Measurements from ENCODE around the gene SPRY4. TPM values are rescaled to one million over a fixed set of nuclear protein-coding genes. Genes with fewer than 3 reads are reported as not detected.
A peak's percentile ranks its signal among the peaks of the same experiment; 100 is the strongest.

Gene SPRY4
- total and polyA plus RNA-seq, 2 of the 8 experiments (the other 6 are each of a cell fraction or from before 2014, with no cell fraction given): 59.1 to 113 TPM

DNA sequence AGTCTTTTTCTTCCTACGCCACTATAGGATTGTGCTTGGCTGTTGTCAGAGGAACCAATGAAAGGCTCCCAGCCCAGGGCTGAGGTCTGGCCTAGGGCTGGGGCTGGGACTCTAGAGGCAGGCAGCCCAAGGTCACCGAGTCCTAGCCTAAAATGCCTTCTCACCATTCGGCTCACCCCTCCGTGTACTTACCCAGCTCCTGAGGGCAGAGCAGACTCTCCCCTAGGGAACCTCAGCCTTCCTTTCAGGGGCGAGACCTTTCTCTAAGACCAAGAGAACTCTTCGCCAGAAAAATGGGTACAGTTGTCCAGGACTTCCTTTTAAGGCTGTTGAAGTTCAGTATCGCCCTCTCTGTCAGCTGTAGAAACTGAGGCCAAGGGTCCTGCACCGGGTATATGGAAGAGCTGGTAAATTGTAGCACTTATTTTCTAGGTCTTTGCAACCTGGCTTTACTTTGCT is 1.7 kb upstream of the SPRY4 start:
- Histone ChIP-seq H3K79me2 (ENCODE audit: control insufficient read depth in 1 of 2, insufficient read depth in 2 of 2, low read length in 2 of 2) (peaks cover 31 to 55% of the 10 kb centered on the region in 2 experiments), H3K56ac (replicated peaks; ENCODE audit: insufficient read length, low read depth, low read length) (peak overlapping the region; percentile 97), H3K79me1 (ENCODE audit: low read depth, low read length) (no peaks in the 10 kb centered on the region; the same call in none of the 2 replicates), H3K36me3 (ENCODE audit: control insufficient read depth in 2 of 4, insufficient read depth in 4 of 4, low read length in 3 of 4) (no peaks in the 10 kb centered on the region), H3K27me3 (replicated peaks in 1 of 4; ENCODE audit: control insufficient read depth in 3 of 4, extremely low read depth in 1 of 4, insufficient read depth in 3 of 4, low read length in 3 of 4) (peaks cover 0 to 5% (median 0%) of the 10 kb centered on the region in 4 experiments; a peak in 2 of 7 replicates), H3K18ac (ENCODE audit: extremely low read depth, low read length) (peak overlapping the region; percentile 99), H3K9ac (replicated peaks in 1 of 4; ENCODE audit: extremely low read depth in 1 of 4, low read depth in 3 of 4, low read length in 3 of 4) (peak overlapping the region; percentile 72 to 81 (median 74)), H3K4me3 (ENCODE audit: extremely low read depth in 1 of 4, insufficient read depth in 2 of 4, low read depth in 3 of 4, low read length in 4 of 4) (peak overlapping the region; percentile 51 to 95 (median 90)), H4K20me1 (replicated peaks in 1 of 2; ENCODE audit: control insufficient read depth in 1 of 2, insufficient read depth in 2 of 2, low read length in 2 of 2) (peaks cover 12 to 18% of the 10 kb centered on the region in 2 experiments), H3K27ac (ENCODE audit: low read depth, low read length) (peak overlapping the region; percentile 90), H4K91ac (replicated peaks; ENCODE audit: insufficient read length, low read length) (peak overlapping the region; percentile 97), H2BK120ac (replicated peaks; ENCODE audit: low read depth, low read length) (peak overlapping the region; percentile 89), H2AFZ (ENCODE audit: low read length) (no peak overlapping the region), H3K9me3 (ENCODE audit: insufficient read depth in 2 of 2, low read depth in 1 of 2, low read length in 1 of 2) (no peaks in the 10 kb centered on the region), H2BK20ac (ENCODE audit: low read length) (peak overlapping the region; percentile 82), H3K4me1 (replicated peaks in 1 of 4; ENCODE audit: control insufficient read depth in 3 of 4, insufficient read depth in 4 of 4, low read length in 3 of 4) (peaks cover 12 to 21% (median 16%) of the 10 kb centered on the region in 4 experiments; a peak in 6 of 7 replicates), H3K4ac (replicated peaks; ENCODE audit: insufficient read length, low read depth, low read length) (peak overlapping the region; percentile 92), H3K14ac (ENCODE audit: insufficient read length) (peak overlapping the region; percentile 50), H3K23ac (ENCODE audit: insufficient read length) (no peak overlapping the region), H3K23me2 (ENCODE audit: low read depth, low read length) (peaks cover 18% of the 10 kb centered on the region), H2BK5ac (ENCODE audit: low read depth, low read length) (peak overlapping the region; percentile 99), H4K5ac (ENCODE audit: insufficient read length, low read depth, low read length) (peak overlapping the region; percentile 93), H4K8ac (ENCODE audit: extremely low read depth, insufficient read depth, low read length) (peak overlapping the region; percentile 91; the same call in 1 of the 2 replicates), H2AK5ac (ENCODE audit: low read depth, low read length) (no peak overlapping the region; the same call in 1 of the 2 replicates), H2BK12ac (ENCODE audit: low read depth, low read length) (peak overlapping the region; percentile 96), H3K4me2 (ENCODE audit: insufficient read depth in 1 of 2, low read depth in 2 of 2, low read length in 2 of 2) (peak overlapping the region; percentile 95 to 97), H2BK15ac (ENCODE audit: low read length) (peak overlapping the region; percentile 36; the same call in 1 of the 2 replicates)
- 6% methylated on average over 8 of the region's 8 CpGs; no CpG with 5 or more reads in 1 of the 2 experiments for WGBS, 2 experiments (ENCODE audit: extremely low coverage in 1 of 2, insufficient coverage in 1 of 2, insufficient read length in 1 of 2, insufficient replicate concordance in 2 of 2, low coverage in 1 of 2, low lambda C conversion rate in 2 of 2, missing lambda C conversion rate in 1 of 2)
- TF ChIP-seq, protein P1, sequence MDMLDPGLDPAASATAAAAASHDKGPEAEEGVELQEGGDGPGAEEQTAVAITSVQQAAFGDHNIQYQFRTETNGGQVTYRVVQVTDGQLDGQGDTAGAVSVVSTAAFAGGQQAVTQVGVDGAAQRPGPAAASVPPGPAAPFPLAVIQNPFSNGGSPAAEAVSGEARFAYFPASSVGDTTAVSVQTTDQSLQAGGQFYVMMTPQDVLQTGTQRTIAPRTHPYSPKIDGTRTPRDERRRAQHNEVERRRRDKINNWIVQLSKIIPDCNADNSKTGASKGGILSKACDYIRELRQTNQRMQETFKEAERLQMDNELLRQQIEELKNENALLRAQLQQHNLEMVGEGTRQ (IDR thresholded peaks at IDR 0.05; ENCODE audit: low read length): no peak
- TF ChIP-seq YY1 (IDR thresholded peaks at IDR 0.05; ENCODE audit: low read depth, low read length) (no peak), SIX5 (IDR thresholded peaks at IDR 0.05; ENCODE audit: low read depth, low read length) (no peak), ASH2L (IDR thresholded peaks at IDR 0.05; ENCODE audit: low read length) (peak; percentile 1), KDM4A (IDR thresholded peaks at IDR 0.05; ENCODE audit: low read depth, low read length, severe bottlenecking) (no peak), TBP (IDR thresholded peaks at IDR 0.05; ENCODE audit: low read depth, low read length) (0 out of 2 replicates have a peak, but pooled peaks have one; percentile 7), EP300 (IDR thresholded peaks at IDR 0.05; ENCODE audit: borderline replicate concordance in 1 of 2, low read depth in 2 of 2, low read length in 2 of 2) (no peak)
- TF ChIP-seq, protein P2, sequence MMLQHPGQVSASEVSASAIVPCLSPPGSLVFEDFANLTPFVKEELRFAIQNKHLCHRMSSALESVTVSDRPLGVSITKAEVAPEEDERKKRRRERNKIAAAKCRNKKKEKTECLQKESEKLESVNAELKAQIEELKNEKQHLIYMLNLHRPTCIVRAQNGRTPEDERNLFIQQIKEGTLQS (IDR thresholded peaks at IDR 0.05; ENCODE audit: insufficient read depth, low read depth, low read length): no peak
- DNase-seq (ENCODE audit: low read depth in 1 of 2, low spot score in 2 of 2): no peak
- no peak for FAIRE-seq
- CTCF ChIA-PET (ENCODE audit: partially characterized antibody): interaction anchor here (0.9 to 13.7 kb wide), 14 partner anchors 12 to 219 kb away, joined by 3 to 191 read pairs (median 4); no protein-coding TSS in a partner anchor
- POLR2A ChIA-PET (ENCODE audit: partially characterized antibody): interaction anchor here (0.6 to 10.7 kb wide), 28 partner anchors 8 to 376 kb away, joined by 3 to 137 read pairs (median 5); no protein-coding TSS in a partner anchor

All from H1 (cell line).